AG09319 (cell line): ENCODE measurements around the gene ZMAT3.
"Not testable (repeated sequence)": the region's sequence is repeated elsewhere in the genome, so short reads cannot be mapped to it uniquely, and the experiment has no call there.

Experiments used
- DNase-seq: peaks from one replicate; pipeline ENCODE4 v3.0.0-alpha.2; 2010; ENCODE audit warnings: low read depth; ENCODE audit errors: extremely low read depth
- TF ChIP-seq, protein P1 (sequence below): IDR thresholded peaks from 2 replicates; pipeline ENCODE4 v1.5.1; 2011; ENCODE audit warnings: low read depth, mild to moderate bottlenecking, inconsistent platforms, low read length, moderate library complexity

ZMAT3 gene, protein sequence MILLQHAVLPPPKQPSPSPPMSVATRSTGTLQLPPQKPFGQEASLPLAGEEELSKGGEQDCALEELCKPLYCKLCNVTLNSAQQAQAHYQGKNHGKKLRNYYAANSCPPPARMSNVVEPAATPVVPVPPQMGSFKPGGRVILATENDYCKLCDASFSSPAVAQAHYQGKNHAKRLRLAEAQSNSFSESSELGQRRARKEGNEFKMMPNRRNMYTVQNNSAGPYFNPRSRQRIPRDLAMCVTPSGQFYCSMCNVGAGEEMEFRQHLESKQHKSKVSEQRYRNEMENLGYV

DNA sequence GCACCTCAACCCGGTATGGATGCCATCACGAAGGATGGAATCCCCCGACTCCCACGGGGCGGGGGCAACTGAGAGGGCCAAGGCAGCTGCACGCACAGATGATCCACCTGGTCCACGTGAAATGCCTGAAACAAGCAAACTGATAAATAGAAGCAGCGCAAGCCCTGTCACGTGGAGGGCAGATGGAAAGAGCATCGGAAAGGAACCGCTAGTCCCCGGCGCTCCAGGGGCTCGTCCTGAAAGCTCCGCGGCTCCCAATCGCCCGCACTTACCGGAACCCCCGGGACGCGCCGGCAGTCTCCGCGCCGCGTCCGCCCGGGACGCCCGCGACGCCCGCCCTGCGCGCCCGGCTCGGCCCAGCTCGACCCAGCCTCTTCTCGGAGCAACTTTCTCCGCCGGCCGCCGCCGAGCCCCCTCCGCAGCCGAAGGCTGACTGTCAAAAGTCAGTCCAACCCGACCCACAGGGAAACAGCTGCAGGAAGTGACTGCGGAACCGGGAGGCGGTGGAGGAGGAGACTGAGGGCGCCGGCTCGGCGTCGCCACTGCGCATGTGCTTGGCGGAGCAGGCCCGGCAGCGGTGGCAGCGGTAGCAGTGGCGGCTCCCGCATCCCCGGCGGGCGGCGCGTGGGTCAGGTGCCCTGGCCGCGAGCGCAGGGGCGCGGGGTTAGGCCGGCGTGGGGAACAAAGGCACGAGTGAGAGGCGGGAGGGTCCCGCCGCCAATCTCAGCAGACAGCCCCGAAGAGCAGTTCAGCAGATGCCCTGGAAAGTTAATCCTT lies at the start of gene ZMAT3:
ZMAT3 (minus strand) TSS at position 487 of the 777 bp plus-strand sequence. CDS start 4,057 bp downstream, outside the sequence.
- TF ChIP-seq, protein P1, sequence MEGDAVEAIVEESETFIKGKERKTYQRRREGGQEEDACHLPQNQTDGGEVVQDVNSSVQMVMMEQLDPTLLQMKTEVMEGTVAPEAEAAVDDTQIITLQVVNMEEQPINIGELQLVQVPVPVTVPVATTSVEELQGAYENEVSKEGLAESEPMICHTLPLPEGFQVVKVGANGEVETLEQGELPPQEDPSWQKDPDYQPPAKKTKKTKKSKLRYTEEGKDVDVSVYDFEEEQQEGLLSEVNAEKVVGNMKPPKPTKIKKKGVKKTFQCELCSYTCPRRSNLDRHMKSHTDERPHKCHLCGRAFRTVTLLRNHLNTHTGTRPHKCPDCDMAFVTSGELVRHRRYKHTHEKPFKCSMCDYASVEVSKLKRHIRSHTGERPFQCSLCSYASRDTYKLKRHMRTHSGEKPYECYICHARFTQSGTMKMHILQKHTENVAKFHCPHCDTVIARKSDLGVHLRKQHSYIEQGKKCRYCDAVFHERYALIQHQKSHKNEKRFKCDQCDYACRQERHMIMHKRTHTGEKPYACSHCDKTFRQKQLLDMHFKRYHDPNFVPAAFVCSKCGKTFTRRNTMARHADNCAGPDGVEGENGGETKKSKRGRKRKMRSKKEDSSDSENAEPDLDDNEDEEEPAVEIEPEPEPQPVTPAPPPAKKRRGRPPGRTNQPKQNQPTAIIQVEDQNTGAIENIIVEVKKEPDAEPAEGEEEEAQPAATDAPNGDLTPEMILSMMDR, result no peak
- DNase-seq, result peak; percentile 56

DNA sequence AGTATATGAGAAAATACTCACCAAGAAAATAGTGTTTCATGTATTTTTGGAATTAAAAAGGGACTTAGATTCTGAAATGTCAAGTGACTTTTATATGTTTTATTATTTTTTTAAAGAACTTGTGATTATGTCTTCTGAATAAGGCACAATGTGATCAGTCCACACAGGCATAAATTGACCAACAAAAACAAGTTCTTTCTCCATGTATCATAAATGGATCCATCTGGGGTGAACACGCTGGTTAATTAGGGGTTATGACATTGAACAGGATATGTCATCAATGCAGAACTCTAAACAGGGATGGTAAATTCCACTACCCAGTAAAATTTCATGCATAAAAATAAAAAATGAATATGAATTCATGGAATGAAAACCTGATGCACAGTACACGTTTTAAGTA lies 45.2 kb upstream of the ZMAT3 start:
- no peak for DNase-seq
- TF ChIP-seq, protein P1, result no peak

DNA sequence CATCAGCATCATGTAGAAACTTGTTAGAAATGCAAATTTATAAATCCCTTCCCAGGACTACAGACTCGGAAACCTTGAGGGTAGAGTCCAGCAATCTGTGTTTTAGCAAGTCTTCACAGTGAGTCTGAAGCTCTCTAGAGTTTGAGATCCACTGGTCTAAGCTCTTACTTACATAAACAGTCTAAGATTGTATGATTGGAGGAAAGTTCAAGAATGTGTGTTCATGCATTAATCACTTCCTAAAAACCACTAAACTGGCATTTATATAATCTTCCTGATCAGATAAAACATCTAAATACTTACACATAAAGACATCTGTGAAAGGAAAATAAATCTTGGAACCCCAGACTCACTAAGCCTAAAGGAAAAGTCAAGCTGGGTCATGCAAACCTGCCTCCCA lies 43.8 kb upstream of the ZMAT3 start:
- DNase-seq, result not testable (repeated sequence)

DNA sequence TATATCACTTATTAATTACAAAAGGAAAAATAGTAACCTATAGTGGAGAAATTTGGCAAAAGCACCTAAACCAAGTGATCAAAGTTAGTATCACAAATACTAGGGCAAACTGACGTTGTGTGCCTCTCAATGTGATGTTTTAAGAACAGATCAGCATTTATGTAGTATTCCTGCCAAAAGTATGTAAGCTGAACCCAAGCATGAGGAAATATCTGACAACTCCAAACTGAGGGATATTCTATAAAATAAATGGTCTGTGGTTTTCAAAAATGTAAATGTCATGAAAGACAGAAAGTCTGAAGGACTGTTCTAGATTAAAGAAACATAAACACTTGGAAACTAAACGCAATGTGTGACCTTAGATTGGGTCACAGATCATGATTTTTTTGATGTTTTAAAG lies 42.3 kb upstream of the ZMAT3 start:
- no peak for DNase-seq
- TF ChIP-seq, protein P1, result no peak

DNA sequence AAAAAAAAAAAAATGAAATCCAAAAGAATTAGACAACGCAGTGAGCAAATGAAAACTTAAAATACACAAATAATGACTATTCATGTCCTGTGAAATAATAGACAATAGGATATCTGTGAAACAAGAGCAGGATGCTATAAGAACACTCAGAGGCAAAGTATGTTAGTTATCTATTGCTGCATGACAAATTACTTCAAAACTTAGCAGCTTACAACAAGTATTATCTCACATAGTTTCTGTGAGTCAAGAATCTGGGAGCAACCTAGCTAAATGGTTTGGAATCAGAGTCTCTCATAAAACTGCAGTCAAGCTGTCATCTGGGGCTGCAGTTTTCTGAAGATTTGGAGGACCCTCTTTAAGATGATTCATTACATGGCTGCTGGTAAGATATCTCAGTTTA lies 36.5 kb upstream of the ZMAT3 start:
- TF ChIP-seq, protein P1, result no peak

DNA sequence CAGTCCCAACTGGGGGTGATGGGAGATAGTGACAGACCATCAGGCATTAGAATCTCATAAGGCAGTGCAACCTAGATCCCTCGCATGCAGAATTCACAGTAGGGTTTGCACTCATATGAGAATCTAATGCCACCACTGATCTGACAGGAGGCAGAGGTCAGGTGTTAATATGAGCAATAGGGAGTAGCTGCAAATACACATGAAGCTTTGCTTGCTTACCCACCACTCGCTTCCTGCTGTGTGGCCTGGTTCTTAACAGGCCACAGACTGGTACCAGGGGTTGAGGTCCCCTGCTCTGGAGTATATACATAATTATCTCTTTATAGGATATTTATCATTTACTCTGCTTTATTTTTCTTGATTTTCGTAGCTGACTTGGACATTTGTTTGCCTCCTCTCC lies 36.0 kb upstream of the ZMAT3 start:
- DNase-seq, result no peak
- TF ChIP-seq, protein P1, result no peak

More for the DNA sequence above, 36.5 kb upstream of the ZMAT3 start:
- no peak for DNase-seq

DNA sequence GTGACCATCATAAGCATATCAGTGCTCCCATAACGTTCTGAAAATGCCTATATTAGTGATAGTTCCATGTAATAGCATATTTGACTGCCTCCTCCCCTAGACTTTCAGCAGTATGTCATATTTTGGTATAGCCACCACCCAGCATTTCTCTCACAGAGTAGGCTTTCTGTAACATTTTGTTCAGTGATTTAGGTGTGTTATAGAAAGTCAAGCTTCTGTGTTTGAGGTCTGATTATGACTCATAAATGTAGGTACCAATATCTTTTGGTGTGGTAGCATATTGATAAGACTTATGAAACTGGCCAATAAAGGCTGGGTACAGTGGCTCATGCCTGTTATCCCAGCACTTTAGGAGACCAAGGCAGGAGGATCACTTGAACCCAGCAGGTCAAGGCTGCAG lies 34.3 kb upstream of the ZMAT3 start:
- DNase-seq, result no peak
- TF ChIP-seq, protein P1, result no peak
